NB4 (cell line): Measurements from ENCODE around the gene MAB21L3.

Experiments used
- DNase-seq: peaks from one replicate; pipeline ENCODE4 v3.0.0; 2010; ENCODE audit warnings: low read depth
- H3K4me3 ChIP-seq: one replicate; pipeline ENCODE4 v1.5.1; 2011; ENCODE audit warnings: mild to moderate bottlenecking, low read depth, low read length, moderate library complexity
- CTCF ChIP-seq: IDR thresholded peaks from one replicate; pipeline ENCODE4 v1.5.1; 2012; ENCODE audit warnings: low read depth, low read length
- MAX ChIP-seq: IDR thresholded peaks from 2 replicates; pipeline ENCODE4 v1.6.1; 2011; ENCODE audit warnings: low read depth, low read length
- MYC ChIP-seq: IDR thresholded peaks from 2 replicates; pipeline ENCODE4 v1.6.1; 2011; ENCODE audit warnings: low read depth, low read length
- POLR2A ChIP-seq: IDR thresholded peaks from 2 replicates; pipeline ENCODE4 v1.6.1; 2011; ENCODE audit warnings: mild to moderate bottlenecking; ENCODE audit not compliant: insufficient read length; ENCODE audit errors: extremely low read depth

The MAB21L3 gene

GRCh38 chr1:116123837-116124533, 12.8 kb downstream of the MAB21L3 start:
- no peak for DNase-seq
- TF ChIP-seq POLR2A (no peak), MAX (no peak), CTCF (no peak), MYC (no peak)
- no peak overlapping the region for H3K4me3 ChIP-seq

GRCh38 chr1:116125758-116126157, 14.6 kb downstream of the MAB21L3 start:
- H3K4me3 ChIP-seq, result no peak overlapping the region
- TF ChIP-seq CTCF (no peak), MYC (no peak), MAX (no peak), POLR2A (no peak)
- no peak for DNase-seq

- no peak overlapping the region for H3K4me3 ChIP-seq
- no peak for DNase-seq
- no peak for TF ChIP-seq POLR2A
- TF ChIP-seq CTCF, result no peak
- no peak for TF ChIP-seq MAX
- TF ChIP-seq MYC, result no peak
Observed at GRCh38 chr1:116126281-116126680, 15.1 kb downstream of the MAB21L3 start.

GRCh38 chr1:116127123-116127847, 16.1 kb downstream of the MAB21L3 start:
- no peak for DNase-seq
- H3K4me3 ChIP-seq, result no peak overlapping the region
- TF ChIP-seq MYC (no peak), MAX (no peak), POLR2A (no peak), CTCF (no peak)

- H3K4me3 ChIP-seq, result no peak overlapping the region
- no peak for TF ChIP-seq POLR2A
- no peak for TF ChIP-seq MAX
- no peak for TF ChIP-seq CTCF
- no peak for TF ChIP-seq MYC
- no peak for DNase-seq
Observed at GRCh38 chr1:116127848-116128540, 16.8 kb downstream of the MAB21L3 start.
